Measurements from ENCODE around the gene LYSMD1.
"Not testable (repeated sequence)": the region's sequence is repeated elsewhere in the genome, so short reads cannot be mapped to it uniquely, and the experiment has no call there.

The LYSMD1 gene, protein sequence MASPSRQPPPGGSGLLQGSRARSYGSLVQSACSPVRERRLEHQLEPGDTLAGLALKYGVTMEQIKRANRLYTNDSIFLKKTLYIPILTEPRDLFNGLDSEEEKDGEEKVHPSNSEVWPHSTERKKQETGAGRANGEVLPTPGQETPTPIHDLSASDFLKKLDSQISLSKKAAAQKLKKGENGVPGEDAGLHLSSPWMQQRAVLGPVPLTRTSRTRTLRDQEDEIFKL

DNA sequence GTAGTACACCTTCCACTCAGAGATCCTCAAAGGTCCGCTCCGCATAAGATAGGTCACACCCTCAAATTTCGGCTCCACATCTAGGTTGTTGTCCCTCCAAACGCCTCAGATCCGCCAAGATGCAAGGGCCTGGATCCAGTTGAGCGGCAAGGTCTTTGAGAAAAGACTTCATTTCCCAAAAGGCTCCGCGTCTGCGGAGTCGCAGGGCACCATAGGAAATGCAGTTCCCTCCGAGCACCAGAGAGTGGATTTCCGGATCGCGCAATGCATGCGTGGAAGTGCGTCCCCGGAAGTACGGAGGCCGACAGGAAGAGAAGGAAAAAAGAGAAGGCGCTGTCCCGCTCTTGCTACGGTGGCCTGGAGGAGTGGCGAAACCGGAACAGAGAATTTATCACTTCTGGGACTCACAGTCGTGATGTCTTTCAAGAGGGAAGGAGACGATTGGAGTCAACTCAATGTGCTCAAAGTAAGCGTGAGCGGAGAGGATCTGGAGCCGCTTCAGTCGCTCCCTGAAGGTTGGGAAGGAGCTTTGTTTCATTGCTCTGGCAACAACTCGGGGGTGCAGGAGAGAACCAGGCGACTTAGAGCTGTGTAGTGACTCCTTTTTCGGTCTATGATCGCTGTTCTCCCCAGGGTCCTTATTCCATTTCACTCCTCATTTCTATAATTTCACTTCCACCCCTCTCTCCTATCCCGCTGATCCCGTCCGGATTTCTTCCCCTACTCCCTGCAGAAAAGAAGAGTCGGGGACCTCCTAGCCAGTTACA, at the start of gene LYSMD1, which contains the start of gene SCNM1:
Gene LYSMD1 (minus strand): TSS at position 165 of the 767 bp plus-strand sequence. CDS start 644 bp downstream, outside the sequence.
Gene SCNM1 (plus strand): TSS at position 407 of the 767 bp plus-strand sequence. CDS start 9 bp downstream, at position 416.
- no peaks in the 10 kb centered on the region for H3K27me3 Mint-ChIP-seq
- H3K4me1 Mint-ChIP-seq: peaks cover 34% of the 10 kb centered on the region
- peak; percentile 97 for ATAC-seq
- peak within 1 kb of the TSS; percentile 79 for H3K27ac Mint-ChIP-seq
- H3K4me3 Mint-ChIP-seq: peak within 1 kb of the TSS; percentile 73
- H3K36me3 Mint-ChIP-seq: peaks cover 1% of the 10 kb centered on the region
- H3K9me3 Mint-ChIP-seq: no peaks in the 10 kb centered on the region

DNA sequence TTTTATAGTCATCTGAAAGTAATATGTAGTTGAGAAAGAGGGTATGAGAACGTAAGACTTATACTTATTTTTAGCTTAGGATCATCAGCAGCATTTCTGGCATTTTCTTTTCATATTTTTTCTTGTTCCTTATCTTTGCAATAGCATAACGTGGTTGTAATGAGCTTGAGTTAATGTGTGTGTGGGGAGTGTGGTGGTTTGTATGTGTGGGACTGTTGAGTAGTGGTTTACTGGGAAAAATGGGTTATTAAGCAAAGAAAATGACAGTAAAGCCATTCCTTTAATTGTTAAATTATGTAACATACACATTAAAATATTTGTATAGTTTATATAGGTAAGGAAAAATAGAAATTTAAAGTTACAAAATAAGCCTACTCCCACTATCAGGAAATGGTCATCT, 47.9 kb upstream of the LYSMD1 start:
- no peak for ATAC-seq
- Mint-ChIP-seq H3K27me3 (no peaks in the 10 kb centered on the region), H3K4me1 (peaks cover 23% of the 10 kb centered on the region), H3K27ac (no peak overlapping the region), H3K4me3 (no peak overlapping the region), H3K9me3 (no peaks in the 10 kb centered on the region), H3K36me3 (peaks cover 28% of the 10 kb centered on the region)

DNA sequence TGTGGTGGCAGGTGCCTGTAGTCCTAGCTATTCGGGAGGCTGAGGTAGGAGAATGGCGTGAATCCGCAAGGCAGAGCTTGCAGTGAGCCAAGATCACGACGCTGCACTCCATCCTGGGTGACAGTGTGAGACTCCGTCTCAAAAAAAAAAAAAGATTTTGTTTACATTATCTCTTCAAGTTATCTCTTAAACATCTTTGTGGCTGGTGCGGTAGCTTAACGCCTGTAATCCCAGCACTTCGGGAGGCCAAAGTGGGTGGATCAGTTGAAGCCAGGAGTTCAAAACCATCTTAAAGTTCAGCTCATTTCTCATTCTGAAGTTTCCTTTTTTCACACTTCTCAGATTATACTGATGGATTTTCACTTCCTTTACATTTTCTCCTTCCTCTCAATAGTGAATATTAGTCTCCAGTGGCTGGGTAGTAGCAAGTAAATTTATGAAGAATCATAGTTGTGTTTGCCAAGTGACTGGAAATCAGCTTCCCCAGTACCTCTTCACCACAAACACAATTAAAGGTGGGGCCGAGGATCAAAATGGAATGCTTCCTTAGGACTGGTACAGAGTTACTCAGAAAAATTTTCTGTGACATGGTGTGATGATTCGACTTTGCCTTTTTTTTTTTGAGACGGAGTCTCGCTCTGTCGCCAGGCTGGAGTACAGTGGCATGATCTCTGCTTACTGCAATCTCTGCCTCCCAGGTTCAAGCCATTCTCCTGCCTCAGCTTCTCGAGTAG, 46.4 kb upstream of the LYSMD1 start:
- no peak for ATAC-seq
- no peaks in the 10 kb centered on the region for H3K27me3 Mint-ChIP-seq
- peaks cover 23% of the 10 kb centered on the region for H3K4me1 Mint-ChIP-seq
- no peak overlapping the region for H3K27ac Mint-ChIP-seq
- H3K9me3 Mint-ChIP-seq: no peaks in the 10 kb centered on the region
- peaks cover 28% of the 10 kb centered on the region for H3K36me3 Mint-ChIP-seq
- H3K4me3 Mint-ChIP-seq: no peak overlapping the region

DNA sequence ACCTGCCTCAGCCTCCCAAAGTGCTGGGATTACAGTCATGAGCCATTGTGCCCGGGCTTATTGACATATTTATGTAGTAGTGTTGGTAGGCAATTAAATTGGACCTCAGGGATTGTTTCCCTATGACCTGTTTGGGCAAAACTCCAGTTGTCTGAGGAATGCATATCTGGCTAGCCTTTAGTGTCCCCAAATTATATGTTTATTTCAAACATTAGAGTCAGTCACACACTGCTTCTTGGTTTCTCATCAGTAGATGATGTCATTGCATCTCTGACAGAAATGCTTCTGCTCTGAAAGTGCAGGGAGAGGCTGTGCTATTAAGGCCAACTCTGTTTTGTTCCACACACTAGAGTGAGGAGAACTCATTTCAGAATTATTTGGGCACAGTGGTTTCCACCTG, 45.1 kb upstream of the LYSMD1 start:
- no peak overlapping the region for H3K27ac Mint-ChIP-seq
- no peak for ATAC-seq
- H3K4me1 Mint-ChIP-seq: peaks cover 15% of the 10 kb centered on the region
- no peak overlapping the region for H3K4me3 Mint-ChIP-seq
- H3K9me3 Mint-ChIP-seq: no peaks in the 10 kb centered on the region
- no peaks in the 10 kb centered on the region for H3K27me3 Mint-ChIP-seq
- peaks cover 28% of the 10 kb centered on the region for H3K36me3 Mint-ChIP-seq

DNA sequence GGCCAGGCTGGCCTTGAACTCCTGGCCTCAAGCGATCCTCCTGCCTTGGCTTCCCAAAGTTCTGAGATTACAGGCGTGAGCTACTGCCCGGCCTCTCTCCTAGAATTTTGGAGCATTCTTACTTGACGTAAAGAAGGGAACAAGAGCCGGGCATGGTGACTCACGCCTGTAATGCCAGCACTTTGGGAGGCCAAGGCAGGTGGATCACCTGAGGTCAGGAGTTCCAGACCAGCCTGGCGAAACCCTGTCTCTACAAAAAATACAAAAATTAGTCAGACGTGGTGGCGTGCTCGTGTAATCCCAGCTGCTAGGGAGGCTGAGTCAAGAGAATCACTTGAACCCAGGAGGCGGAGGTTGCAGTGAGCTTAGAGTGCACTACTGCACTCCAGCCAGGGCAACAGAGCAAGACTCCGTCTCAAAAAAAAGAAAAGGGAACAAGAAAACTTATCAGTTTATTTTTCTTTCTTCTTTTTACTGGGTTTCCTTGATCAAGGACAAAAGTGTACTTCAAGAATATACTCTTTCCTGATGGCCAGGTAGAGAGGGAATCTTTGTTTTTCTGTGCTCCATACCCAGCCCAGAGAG, 39.8 kb upstream of the LYSMD1 start:
- Mint-ChIP-seq H3K4me1 (peaks cover 21% of the 10 kb centered on the region), H3K36me3 (peaks cover 20% of the 10 kb centered on the region)
- H3K27me3 Mint-ChIP-seq, ATAC-seq, H3K4me3 Mint-ChIP-seq, H3K9me3 Mint-ChIP-seq, H3K27ac Mint-ChIP-seq: not testable (repeated sequence)

DNA sequence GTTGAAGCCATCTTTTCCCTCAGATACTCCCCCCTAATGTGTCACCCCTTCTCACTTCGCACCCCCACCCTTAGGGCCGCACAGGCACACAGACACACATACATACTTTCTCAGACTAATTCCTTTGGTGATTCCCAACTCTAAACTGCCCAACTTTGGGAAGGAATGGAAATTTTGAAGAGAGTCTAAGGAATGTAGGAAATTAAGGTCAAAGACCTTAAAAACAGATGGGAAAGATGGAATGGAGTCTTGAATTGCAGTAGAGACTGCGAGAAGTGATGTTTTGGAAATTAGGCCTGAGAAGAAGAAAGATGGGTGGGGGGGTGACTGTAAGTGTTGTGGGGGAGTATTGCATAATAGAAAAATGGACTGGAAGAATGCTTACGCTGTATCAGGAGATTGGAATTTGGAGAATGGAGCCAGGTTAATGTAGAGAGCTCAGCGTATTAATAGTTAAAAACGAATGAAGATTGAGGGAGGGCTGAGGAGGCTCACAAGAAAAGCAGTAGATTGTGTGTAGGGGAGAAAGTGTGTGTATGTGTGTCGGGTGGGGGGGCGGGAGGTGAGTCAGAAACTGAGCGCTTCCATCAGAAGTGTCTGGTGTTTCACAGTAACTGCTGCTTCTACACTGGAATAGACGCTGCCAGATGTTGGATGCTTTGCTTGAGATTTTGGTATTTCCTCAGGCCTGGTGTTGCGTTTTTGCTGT, 34.3 kb upstream of the LYSMD1 start:
- H3K36me3 Mint-ChIP-seq: peaks cover 19% of the 10 kb centered on the region
- peak overlapping the region; percentile 99 for H3K27ac Mint-ChIP-seq
- H3K4me1 Mint-ChIP-seq: peaks cover 48% of the 10 kb centered on the region
- peak overlapping the region; percentile 99 for H3K4me3 Mint-ChIP-seq
- ATAC-seq: no peak
- no peaks in the 10 kb centered on the region for H3K9me3 Mint-ChIP-seq
- no peaks in the 10 kb centered on the region for H3K27me3 Mint-ChIP-seq

DNA sequence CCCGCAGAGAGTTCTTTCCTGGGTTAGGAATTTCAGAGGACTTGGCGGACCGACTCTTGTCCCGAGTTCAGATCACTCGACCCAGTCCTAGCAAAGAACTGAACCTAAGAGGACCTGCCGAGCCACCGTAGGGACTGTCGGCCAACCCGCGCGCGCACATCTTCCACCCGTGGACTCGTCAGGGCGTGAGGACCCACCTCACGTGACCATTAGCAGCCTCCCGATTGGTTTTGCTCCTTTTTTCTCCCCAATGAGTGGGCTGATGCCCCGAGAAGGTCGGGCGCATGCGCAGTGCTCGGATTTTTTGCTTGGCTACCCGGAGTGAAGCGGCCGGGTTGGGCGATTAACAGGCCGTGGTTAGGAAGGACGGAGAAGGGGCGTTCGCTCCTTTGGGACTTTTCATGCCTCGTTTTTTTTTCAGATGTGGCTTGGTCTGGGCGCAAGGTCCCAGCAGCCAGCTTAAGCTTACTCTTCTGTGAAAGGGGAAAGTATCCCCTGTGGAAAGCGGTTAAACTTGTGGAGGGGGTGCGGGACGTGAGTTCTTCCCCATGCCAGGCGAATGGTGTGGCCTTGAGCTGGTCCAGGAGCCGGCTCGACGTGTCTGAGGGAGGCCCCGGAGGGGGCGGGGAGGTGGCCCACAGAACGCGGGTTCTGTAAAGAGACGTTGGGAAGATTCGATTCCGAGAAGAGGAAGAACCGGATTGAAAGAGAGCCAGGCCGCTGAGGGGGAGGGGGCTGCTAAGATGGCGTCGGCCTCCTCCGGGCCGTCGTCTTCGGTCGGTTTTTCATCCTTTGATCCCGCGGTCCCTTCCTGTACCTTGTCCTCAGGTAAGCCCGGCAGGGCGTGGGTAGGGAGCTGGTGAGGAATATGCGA, 32.8 kb upstream of the LYSMD1 start, which contains the start of gene PIP5K1A:
Gene PIP5K1A (plus strand): TSS at position 299 of the 874 bp plus-strand sequence. CDS start 445 bp downstream, at position 744.
- peaks cover 19% of the 10 kb centered on the region for H3K36me3 Mint-ChIP-seq

DNA sequence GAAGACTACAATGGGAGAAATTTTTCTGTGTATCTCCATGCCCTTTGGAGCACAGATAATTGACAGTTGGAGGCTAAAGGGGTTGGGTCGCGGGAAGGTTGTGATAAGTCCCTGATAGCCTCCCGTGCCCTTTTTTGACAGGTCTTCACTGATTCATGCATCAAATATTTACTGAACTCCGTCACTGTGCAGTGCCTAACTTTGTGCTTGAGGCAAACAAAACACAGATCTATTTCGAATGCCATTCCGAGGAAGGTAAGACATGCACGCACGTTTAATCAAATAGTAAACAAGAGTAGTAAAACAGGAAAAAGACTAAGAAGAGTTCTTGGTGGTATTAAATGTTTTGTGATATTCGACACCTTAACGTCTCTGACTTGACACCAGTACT, 32.2 kb upstream of the LYSMD1 start:
- Mint-ChIP-seq H3K4me3 (peak overlapping the region; percentile 99), H3K9me3 (no peaks in the 10 kb centered on the region), H3K36me3 (peaks cover 19% of the 10 kb centered on the region), H3K4me1 (peaks cover 42% of the 10 kb centered on the region), H3K27me3 (no peaks in the 10 kb centered on the region), H3K27ac (peak overlapping the region; percentile 99)
- ATAC-seq: no peak

More for the DNA sequence above, 32.8 kb upstream of the LYSMD1 start, which contains the start of gene PIP5K1A:
- Mint-ChIP-seq H3K9me3 (no peaks in the 10 kb centered on the region), H3K27me3 (no peaks in the 10 kb centered on the region), H3K27ac (peak within 1 kb of the TSS; percentile 99), H3K4me3 (peak within 1 kb of the TSS; percentile 99), H3K4me1 (peaks cover 42% of the 10 kb centered on the region)
- ATAC-seq: peak; percentile 97

DNA sequence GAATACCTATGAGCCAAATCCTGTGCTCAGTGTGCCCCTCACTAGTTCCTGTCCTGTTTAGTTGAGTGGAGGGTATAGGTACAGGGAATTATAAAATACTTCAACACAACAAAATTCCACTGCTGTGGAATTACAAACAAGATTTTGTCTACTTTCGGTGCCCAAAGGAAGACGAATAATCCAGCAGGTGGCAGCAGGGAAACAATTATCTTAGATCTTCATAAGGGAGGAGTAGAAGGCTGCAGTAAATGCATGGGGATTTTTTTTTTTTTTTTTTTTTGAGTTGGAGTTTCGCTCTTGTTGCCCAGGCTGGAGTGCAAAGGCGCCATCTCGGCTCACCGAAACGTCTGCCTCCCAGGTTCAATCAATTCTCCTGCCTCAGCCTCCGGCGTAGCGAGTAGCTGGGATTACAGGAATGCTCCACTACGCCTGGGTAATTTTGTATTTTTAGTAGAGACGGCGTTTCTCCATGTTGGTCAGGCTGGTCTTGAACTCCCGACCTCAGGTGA, 30.6 kb upstream of the LYSMD1 start:
- no peaks in the 10 kb centered on the region for H3K27me3 Mint-ChIP-seq
- H3K4me3 Mint-ChIP-seq: peak overlapping the region; percentile 68
- H3K9me3 Mint-ChIP-seq: no peaks in the 10 kb centered on the region
- no peak overlapping the region for H3K27ac Mint-ChIP-seq
- H3K4me1 Mint-ChIP-seq: peaks cover 34% of the 10 kb centered on the region
- peaks cover 19% of the 10 kb centered on the region for H3K36me3 Mint-ChIP-seq
- ATAC-seq: peak; percentile 50

DNA sequence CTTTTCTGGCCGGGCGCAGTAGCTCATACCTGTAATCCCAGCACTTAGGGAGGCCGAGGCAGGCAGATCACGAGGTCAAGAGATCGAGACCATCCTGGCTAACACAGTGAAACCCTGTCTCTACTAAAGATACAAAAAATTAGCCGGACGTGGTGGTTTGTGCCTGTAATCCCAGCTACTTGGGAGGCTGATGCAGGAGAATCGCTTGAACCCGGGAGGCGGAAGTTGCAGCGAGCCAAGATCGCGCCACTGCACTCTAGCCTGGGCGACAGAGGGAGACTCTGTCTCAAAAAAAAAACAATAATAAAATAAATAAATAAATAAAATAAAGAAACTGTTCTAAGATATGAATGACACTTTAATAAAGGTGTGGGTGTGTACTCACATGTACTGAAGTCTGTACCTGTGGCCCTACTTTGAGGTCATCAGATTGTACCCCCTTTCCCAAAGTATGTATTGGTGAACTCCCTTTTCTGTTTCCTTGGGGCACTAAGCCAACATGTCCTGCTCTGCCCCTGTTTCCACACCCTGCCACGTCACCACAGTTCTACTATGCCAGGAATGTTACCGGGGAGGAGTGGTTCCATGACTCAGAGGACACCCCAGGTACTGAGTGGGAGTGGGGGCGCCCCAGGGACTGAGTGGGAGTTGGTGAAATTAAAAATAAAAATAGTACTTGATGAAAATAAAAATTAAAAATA, 29.3 kb upstream of the LYSMD1 start:
- ATAC-seq, H3K9me3 Mint-ChIP-seq, H3K27me3 Mint-ChIP-seq, H3K27ac Mint-ChIP-seq: not testable (repeated sequence)
- Mint-ChIP-seq H3K4me3 (peak overlapping the region; percentile 18), H3K36me3 (peaks cover 17% of the 10 kb centered on the region), H3K4me1 (peaks cover 40% of the 10 kb centered on the region)

DNA sequence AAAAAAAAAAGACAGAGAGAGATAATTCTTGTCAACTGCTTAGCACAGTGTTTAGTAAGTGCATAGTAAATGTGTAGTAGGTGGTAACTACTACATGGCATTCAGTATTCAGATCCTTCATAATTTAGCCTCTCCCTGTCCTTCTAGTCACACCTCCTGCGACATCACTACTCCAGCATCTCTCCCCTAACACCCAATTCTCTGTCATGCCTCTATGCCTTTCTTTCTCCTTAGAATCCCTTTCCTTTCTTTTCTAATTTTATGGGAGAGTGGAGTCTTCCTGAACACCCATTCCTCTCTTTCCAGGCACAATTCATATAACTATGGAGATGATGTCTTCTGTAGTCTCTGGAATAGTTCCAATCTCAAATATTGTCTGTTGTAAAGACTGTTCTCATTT, 28.2 kb upstream of the LYSMD1 start:
- Mint-ChIP-seq H3K27me3 (no peaks in the 10 kb centered on the region), H3K36me3 (peaks cover 6% of the 10 kb centered on the region), H3K27ac (no peak overlapping the region), H3K4me1 (peaks cover 36% of the 10 kb centered on the region), H3K9me3 (no peaks in the 10 kb centered on the region), H3K4me3 (no peak overlapping the region)
- no peak for ATAC-seq

DNA sequence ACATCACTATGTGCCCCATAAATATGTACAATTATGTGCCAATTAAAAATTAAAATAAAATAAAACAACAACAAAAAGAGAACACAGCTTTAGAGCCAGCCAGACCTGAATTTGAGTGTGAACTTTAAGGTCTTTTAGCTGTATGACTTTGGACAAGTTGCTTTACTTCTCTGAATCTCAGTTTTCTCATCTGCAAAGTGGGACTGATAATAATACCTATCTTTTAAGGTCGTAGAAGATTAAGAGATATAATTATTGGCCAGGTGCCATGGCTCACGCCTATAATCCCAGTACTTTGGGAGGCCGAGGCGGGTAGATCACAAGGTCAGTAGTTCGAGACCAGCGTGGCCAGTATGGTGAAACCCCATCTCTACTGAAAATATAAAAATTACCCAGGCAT, 27.6 kb upstream of the LYSMD1 start:
- Mint-ChIP-seq H3K4me1 (peaks cover 36% of the 10 kb centered on the region), H3K4me3 (no peak overlapping the region), H3K27ac (no peak overlapping the region), H3K9me3 (no peaks in the 10 kb centered on the region), H3K27me3 (no peaks in the 10 kb centered on the region), H3K36me3 (no peaks in the 10 kb centered on the region)
- ATAC-seq: no peak

DNA sequence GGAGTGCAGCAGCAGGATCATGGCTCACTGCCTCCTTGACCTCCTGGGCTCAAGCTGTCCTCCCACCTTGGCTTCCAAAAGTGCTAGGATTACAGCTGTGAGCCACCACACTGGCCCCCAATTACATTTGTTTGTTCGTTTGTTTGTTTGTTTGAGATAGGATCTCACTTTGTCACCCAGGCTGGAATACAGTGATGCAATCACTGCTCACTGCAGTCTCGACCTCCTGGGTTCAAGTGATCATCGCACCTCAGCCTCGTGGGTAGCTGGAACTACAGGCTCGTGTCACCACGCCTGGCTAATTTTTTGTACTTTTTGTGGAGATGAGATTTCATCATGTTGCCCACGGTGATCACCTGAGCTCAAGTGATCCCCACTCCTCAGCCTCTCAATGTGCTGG, 26.3 kb upstream of the LYSMD1 start:
- Mint-ChIP-seq H3K9me3 (no peaks in the 10 kb centered on the region), H3K4me3 (no peak overlapping the region), H3K4me1 (peaks cover 37% of the 10 kb centered on the region), H3K27ac (no peak overlapping the region), H3K36me3 (no peaks in the 10 kb centered on the region), H3K27me3 (no peaks in the 10 kb centered on the region)
- no peak for ATAC-seq

All from stimulated activated memory B cell treated with anti-CD40 and anti-IgM and Interleukin-4, amounts not matched to agents 10 μg/mL and 1 μg/mL and 100 μg/mL, for 72 hours (primary cell).